Measurements from ENCODE around the gene ASCL4.

The ASCL4 gene

GRCh38 chr12:107736914-107737313 is 37.6 kb upstream of the ASCL4 start:
- TF ChIP-seq CTCF (conservative IDR thresholded peaks at IDR 0.05), result no peak
- H3K27ac ChIP-seq, result no peak overlapping the region

GRCh38 chr12:107748472-107748871 is 26.0 kb upstream of the ASCL4 start:
- TF ChIP-seq CTCF (conservative IDR thresholded peaks at IDR 0.05), result no peak
- H3K27ac ChIP-seq, result no peak overlapping the region

- no peak for TF ChIP-seq CTCF (conservative IDR thresholded peaks at IDR 0.05)
- no peak overlapping the region for H3K27ac ChIP-seq
These were observed 25.4 kb upstream of the ASCL4 start for GRCh38 chr12:107749083-107749482.

GRCh38 chr12:107759410-107759809 is 15.1 kb upstream of the ASCL4 start:
- peak overlapping the region; percentile 86 for H3K27ac ChIP-seq
- no peak for TF ChIP-seq CTCF (conservative IDR thresholded peaks at IDR 0.05)

GRCh38 chr12:107760207-107760808 is 14.2 kb upstream of the ASCL4 start:
- peak overlapping the region; percentile 86 for H3K27ac ChIP-seq
- TF ChIP-seq CTCF (conservative IDR thresholded peaks at IDR 0.05), result no peak

- peak within 1 kb of the TSS; percentile 86 for H3K27ac ChIP-seq
- TF ChIP-seq CTCF (conservative IDR thresholded peaks at IDR 0.05), result peak; percentile 91
These were observed 13.5 kb upstream of the ASCL4 start, which contains the start of gene PRDM4 for GRCh38 chr12:107760809-107761501. TSS of gene PRDM4 (minus strand) at chr12:107761137. CDS start at chr12:107760515, 622 bp downstream.

GRCh38 chr12:107761502-107761904 is 13.0 kb upstream of the ASCL4 start:
- no peak for TF ChIP-seq CTCF (conservative IDR thresholded peaks at IDR 0.05)
- peak overlapping the region; percentile 86 for H3K27ac ChIP-seq

Data from VCaP (cell line).